Transverse colon (tissue), 3 donors: ENCODE results near the gene TRAF7.

Experiments used
- CTCF ChIP-seq, 5 experiments: fragments of 200-600 bp in 3 of 5; fragments of 450-650 bp in 2 of 5; sonication (generic) in 3 of 5; IDR thresholded peaks; 1 replicate in 2 of 5; 2 replicates in 3 of 5; pipeline ENCODE4 v1.5.1; 2016 to 2017; ENCODE audit warnings: antibody characterized with exemption in 5 of 5, inconsistent platforms in 3 of 5, mild to moderate bottlenecking in 2 of 5, moderate library complexity in 1 of 5
- EP300 ChIP-seq: sonication (generic); formaldehyde crosslinking; IDR thresholded peaks from one replicate; pipeline ENCODE4 v1.6.1; 2017; ENCODE audit warnings: antibody characterized with exemption, low read depth

- TF ChIP-seq CTCF (IDR thresholded peaks at IDR 0.05) (no peak), EP300 (no peak)
Measured at GRCh38 chr16:2184962-2185361, 29.4 kb downstream of the TRAF7 start.
